ENCODE results near the gene BCAS3. TPM values are rescaled to one million over a fixed set of nuclear protein-coding genes. Genes with fewer than 3 reads are reported as not detected.

The BCAS3 gene
- total RNA-seq, 2 experiments from 2014 or later, result 20.1 to 31.8 TPM

GRCh38 chr17:60712675-60713074, 35.0 kb downstream of the BCAS3 start:
- ChIA-PET POLR2A (no interaction called here), CTCF (interaction anchor here (1.2 kb wide), 1 partner anchor 8 kb away, joined by 3 read pairs; no protein-coding TSS in a partner anchor)
- no peaks in the 10 kb centered on the region for H3K4me1 ChIP-seq (ENCODE audit: insufficient read depth, low read length)
- H3K27me3 ChIP-seq (ENCODE audit: control insufficient read depth in 1 of 2, insufficient read depth in 2 of 2, low read length in 2 of 2), result no peaks in the 10 kb centered on the region
- Mint-ChIP-seq H3K9me3 (no peaks in the 10 kb centered on the region), H3K36me3 (ENCODE audit: low read depth) (peaks cover 37% of the 10 kb centered on the region), H3K4me1 (ENCODE audit: low read depth) (no peaks in the 10 kb centered on the region), H3K27ac (no peak overlapping the region), H3K27me3 (no peaks in the 10 kb centered on the region), H3K4me3 (no peak overlapping the region)
- DNase-seq, result no peak
- no peak for ATAC-seq (ENCODE audit: poor library complexity)
- H3K9me3 ChIP-seq (ENCODE audit: control insufficient read depth in 1 of 2, insufficient read depth in 1 of 2, low read length in 2 of 2), result no peaks in the 10 kb centered on the region
- intact Hi-C loops (cut with DNase I, micrococcal nuclease), result no loop called here
- H3K4me3 ChIP-seq (ENCODE audit: low read length), result no peak overlapping the region
- H3K36me3 ChIP-seq (ENCODE audit: insufficient read depth, low read length), result peaks cover 18% of the 10 kb centered on the region
- TF ChIP-seq, protein P1, sequence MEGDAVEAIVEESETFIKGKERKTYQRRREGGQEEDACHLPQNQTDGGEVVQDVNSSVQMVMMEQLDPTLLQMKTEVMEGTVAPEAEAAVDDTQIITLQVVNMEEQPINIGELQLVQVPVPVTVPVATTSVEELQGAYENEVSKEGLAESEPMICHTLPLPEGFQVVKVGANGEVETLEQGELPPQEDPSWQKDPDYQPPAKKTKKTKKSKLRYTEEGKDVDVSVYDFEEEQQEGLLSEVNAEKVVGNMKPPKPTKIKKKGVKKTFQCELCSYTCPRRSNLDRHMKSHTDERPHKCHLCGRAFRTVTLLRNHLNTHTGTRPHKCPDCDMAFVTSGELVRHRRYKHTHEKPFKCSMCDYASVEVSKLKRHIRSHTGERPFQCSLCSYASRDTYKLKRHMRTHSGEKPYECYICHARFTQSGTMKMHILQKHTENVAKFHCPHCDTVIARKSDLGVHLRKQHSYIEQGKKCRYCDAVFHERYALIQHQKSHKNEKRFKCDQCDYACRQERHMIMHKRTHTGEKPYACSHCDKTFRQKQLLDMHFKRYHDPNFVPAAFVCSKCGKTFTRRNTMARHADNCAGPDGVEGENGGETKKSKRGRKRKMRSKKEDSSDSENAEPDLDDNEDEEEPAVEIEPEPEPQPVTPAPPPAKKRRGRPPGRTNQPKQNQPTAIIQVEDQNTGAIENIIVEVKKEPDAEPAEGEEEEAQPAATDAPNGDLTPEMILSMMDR (IDR thresholded peaks at IDR 0.05), result no peak
- no peak overlapping the region for H3K27ac ChIP-seq (ENCODE audit: low read depth in 1 of 2, low read length in 2 of 2)

GRCh38 chr17:60713608-60714007, 36.0 kb downstream of the BCAS3 start:
- Histone ChIP-seq H3K27ac (ENCODE audit: low read depth in 1 of 2, low read length in 2 of 2) (no peak overlapping the region), H3K4me1 (ENCODE audit: insufficient read depth, low read length) (no peaks in the 10 kb centered on the region), H3K4me3 (ENCODE audit: low read length) (no peak overlapping the region), H3K36me3 (ENCODE audit: insufficient read depth, low read length) (peaks cover 18% of the 10 kb centered on the region), H3K27me3 (ENCODE audit: control insufficient read depth in 1 of 2, insufficient read depth in 2 of 2, low read length in 2 of 2) (no peaks in the 10 kb centered on the region), H3K9me3 (ENCODE audit: control insufficient read depth in 1 of 2, insufficient read depth in 1 of 2, low read length in 2 of 2) (no peaks in the 10 kb centered on the region)
- CTCF ChIA-PET, result no interaction called here
- no peak overlapping the region for H3K27ac Mint-ChIP-seq
- intact Hi-C loops (cut with DNase I, micrococcal nuclease), result no loop called here
- peaks cover 33% of the 10 kb centered on the region for H3K36me3 Mint-ChIP-seq (ENCODE audit: low read depth)
- TF ChIP-seq, protein P1 (IDR thresholded peaks at IDR 0.05), result no peak
- H3K9me3 Mint-ChIP-seq, result no peaks in the 10 kb centered on the region
- POLR2A ChIA-PET, result no interaction called here
- H3K4me3 Mint-ChIP-seq, result no peak overlapping the region
- H3K4me1 Mint-ChIP-seq (ENCODE audit: low read depth), result no peaks in the 10 kb centered on the region
- DNase-seq (no peak), ATAC-seq (ENCODE audit: poor library complexity) (no peak)
- H3K27me3 Mint-ChIP-seq, result no peaks in the 10 kb centered on the region

DNA sequence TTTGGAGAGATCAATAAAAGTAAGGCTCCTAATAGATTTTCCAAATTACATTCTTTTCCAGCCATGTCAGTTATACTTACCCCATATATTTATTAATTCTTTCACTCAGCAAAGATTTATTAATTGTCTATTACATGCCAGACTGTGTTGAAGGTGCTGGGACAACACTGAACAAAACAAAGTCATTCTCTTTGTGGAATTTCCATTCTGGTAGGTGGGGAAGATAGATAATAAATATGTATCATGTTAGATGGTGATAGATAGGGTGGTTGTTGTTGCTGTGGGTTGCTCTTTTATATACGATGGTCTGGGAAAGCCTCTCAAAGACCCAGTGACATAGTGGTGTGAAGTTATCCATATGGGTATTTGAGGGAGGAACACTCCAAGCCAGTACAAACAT, 39.1 kb downstream of the BCAS3 start:
- no peaks in the 10 kb centered on the region for H3K9me3 ChIP-seq (ENCODE audit: control insufficient read depth in 1 of 2, insufficient read depth in 1 of 2, low read length in 2 of 2)
- ATAC-seq (ENCODE audit: poor library complexity), result no peak
- TF ChIP-seq, protein P1 (IDR thresholded peaks at IDR 0.05), result no peak
- H3K27ac Mint-ChIP-seq, result no peak overlapping the region
- CTCF ChIA-PET, result no interaction called here
- POLR2A ChIA-PET, result no interaction called here
- peaks cover 3% of the 10 kb centered on the region for H3K36me3 ChIP-seq (ENCODE audit: insufficient read depth, low read length)
- H3K4me3 ChIP-seq (ENCODE audit: low read length), result no peak overlapping the region
- H3K4me1 Mint-ChIP-seq (ENCODE audit: low read depth), result peaks cover 3% of the 10 kb centered on the region
- intact Hi-C loops (cut with DNase I, micrococcal nuclease), result loop anchor here in 1 of 2 experiments (5.0 kb wide), 1 partner anchor 1121 kb away; no protein-coding TSS in a partner anchor
- H3K36me3 Mint-ChIP-seq (ENCODE audit: low read depth), result peaks cover 9% of the 10 kb centered on the region
- H3K27ac ChIP-seq (ENCODE audit: low read depth in 1 of 2, low read length in 2 of 2), result no peak overlapping the region
- no peaks in the 10 kb centered on the region for H3K9me3 Mint-ChIP-seq
- H3K27me3 ChIP-seq (ENCODE audit: control insufficient read depth in 1 of 2, insufficient read depth in 2 of 2, low read length in 2 of 2), result no peaks in the 10 kb centered on the region
- H3K4me1 ChIP-seq (ENCODE audit: insufficient read depth, low read length), result no peaks in the 10 kb centered on the region
- H3K27me3 Mint-ChIP-seq, result no peaks in the 10 kb centered on the region
- no peak overlapping the region for H3K4me3 Mint-ChIP-seq
- DNase-seq, result no peak
